OCI-LY7 (cell line): Measurements from ENCODE around the gene MRPL34. TPM values are rescaled to one million over a fixed set of nuclear protein-coding genes. Genes with fewer than 3 reads are reported as not detected.

Experiments
- BruUV-seq: library from RNA; stranded (reverse); fragments of 400-500 nt; replicated peaks from 2 replicates; lab custom pipeline; 2021; lab: Mats Ljungman, UMichigan
- CTCF ChIA-PET: fragments of 300-600 bp; sonication (Branson Sonifier 250); formaldehyde crosslinking; loops from one replicate; lab custom pipeline; 2022; ENCODE audit warnings: antibody characterized with exemption; ENCODE audit not compliant: unreplicated experiment; lab: Charles Lee
- POLR2A ChIA-PET: fragments of 300-600 bp; sonication (Branson Sonifier 250); formaldehyde crosslinking; loops from one replicate; lab custom pipeline; 2022; ENCODE audit warnings: antibody characterized with exemption; lab: Charles Lee
- DNase-seq: peaks from one replicate; pipeline ENCODE4 v3.0.0-alpha.2; 2015; ENCODE audit warnings: low spot score
- H2AFZ ChIP-seq: fragments of 200-600 bp; sonication (generic), shearing (Covaris generic); 2 replicates; pipeline ENCODE4 v1.6.1; 2014; ENCODE audit warnings: mild to moderate bottlenecking, antibody characterized with exemption, low read length, moderate library complexity
- H3K27ac ChIP-seq: fragments of 200-600 bp; sonication (generic); 2 replicates; pipeline ENCODE4 v1.5.1; 2014; ENCODE audit warnings: mixed run types, low read depth, mild to moderate bottlenecking, moderate library complexity, low read length, inconsistent platforms; ENCODE audit not compliant: poor library complexity, severe bottlenecking
- H3K36me3 ChIP-seq: fragments of 200-600 bp; sonication (generic); 2 replicates; pipeline ENCODE4 v1.6.1; 2014; ENCODE audit warnings: mild to moderate bottlenecking, antibody characterized with exemption, low read length, moderate library complexity, mixed read lengths; ENCODE audit not compliant: insufficient read depth
- H3K4me1 ChIP-seq: fragments of 200-600 bp; sonication (generic); 2 replicates; pipeline ENCODE4 v1.5.1; 2014; ENCODE audit warnings: mild to moderate bottlenecking, low read length; ENCODE audit not compliant: insufficient read depth, poor library complexity, severe bottlenecking
- H3K4me2 ChIP-seq: fragments of 200-600 bp; sonication (generic); 2 replicates; pipeline ENCODE4 v1.6.1; 2014; ENCODE audit warnings: mild to moderate bottlenecking, low read length
- H3K4me3 ChIP-seq: fragments of 200-600 bp; sonication (generic); 2 replicates; pipeline ENCODE4 v1.5.1; 2014; ENCODE audit warnings: mild to moderate bottlenecking, low read depth, low read length; ENCODE audit not compliant: poor library complexity, severe bottlenecking
- H3K79me2 ChIP-seq: fragments of 200-600 bp; sonication (generic); 2 replicates; pipeline ENCODE4 v1.6.1; 2016; ENCODE audit warnings: low read depth, mild to moderate bottlenecking, low read length, moderate library complexity, mixed read lengths; ENCODE audit not compliant: insufficient read depth
- H3K9me2 ChIP-seq: fragments of 200-600 bp; sonication (generic); 2 replicates; pipeline ENCODE4 v1.6.1; 2016; ENCODE audit warnings: mild to moderate bottlenecking, low read length, mixed read lengths; ENCODE audit not compliant: insufficient read depth
- H3K9me3 ChIP-seq: fragments of 200-600 bp; sonication (generic); 2 replicates; pipeline ENCODE4 v1.6.1; 2014; ENCODE audit warnings: mild to moderate bottlenecking, mixed run types, low read length, mixed read lengths
- H4K20me1 ChIP-seq: fragments of 200-600 bp; sonication (generic); 2 replicates; pipeline ENCODE4 v1.6.1; 2014; ENCODE audit warnings: mild to moderate bottlenecking, antibody characterized with exemption, low read length, moderate library complexity, mixed read lengths; ENCODE audit not compliant: insufficient read depth
- CTCF ChIP-seq: fragments of 200-600 bp; sonication (generic); conservative IDR thresholded peaks from 2 replicates; pipeline ENCODE4 v1.5.1; 2014; ENCODE audit warnings: mild to moderate bottlenecking, antibody characterized with exemption, low read length, moderate library complexity, mixed read lengths
- EZH2phosphoT487 ChIP-seq: fragments of 200-600 bp; sonication (generic); IDR thresholded peaks from 2 replicates; pipeline ENCODE4 v1.6.1; 2018; ENCODE audit warnings: low read depth, borderline replicate concordance, mild to moderate bottlenecking, mixed run types, antibody characterized with exemption, low read length, moderate library complexity, mixed read lengths
- intact Hi-C: fragments of 100-400 bp; cut with micrococcal nuclease; formaldehyde crosslinking; loops from one replicate; pipeline ENCODE4 v1.10.0; 2022; ENCODE audit not compliant: unreplicated experiment
- total RNA-seq, 2 experiments: library from RNA; depleted of rRNA in 1 of 2; stranded (reverse); fragments of >200 nt in 1 of 2; shearing (Covaris generic) in 1 of 2; gene quantifications; 2 replicates each; pipeline ENCODE4 v1.2.3, GENCODE V29; 2014 to 2022

The MRPL34 gene
- total RNA-seq, 2 experiments from 2014 or later = 173 to 174 TPM

GRCh38 chr19:17341845-17342244, 36.2 kb downstream of the MRPL34 start:
- Histone ChIP-seq H3K27ac (no peak overlapping the region), H3K9me2 (no peaks in the 10 kb centered on the region), H3K4me2 (no peak overlapping the region), H3K36me3 (peaks cover 45% of the 10 kb centered on the region), H3K79me2 (peaks cover 12% of the 10 kb centered on the region; the same call in 1 of the 2 replicates), H3K9me3 (no peaks in the 10 kb centered on the region), H3K4me1 (peaks cover 19% of the 10 kb centered on the region), H4K20me1 (peaks cover 7% of the 10 kb centered on the region; the same call in 1 of the 2 replicates), H3K4me3 (no peak overlapping the region), H2AFZ (no peak overlapping the region)
- POLR2A ChIA-PET = no interaction called here
- BruUV-seq = no TSS peak
- no peak for DNase-seq
- CTCF ChIA-PET = no interaction called here
- TF ChIP-seq CTCF (no peak), EZH2phosphoT487 (no peak)
- intact Hi-C loops = no loop called here

- Histone ChIP-seq H3K9me3 (no peaks in the 10 kb centered on the region), H4K20me1 (no peaks in the 10 kb centered on the region), H2AFZ (no peak overlapping the region), H3K27ac (no peak overlapping the region), H3K4me2 (no peak overlapping the region), H3K36me3 (peaks cover 28% of the 10 kb centered on the region), H3K79me2 (no peaks in the 10 kb centered on the region), H3K4me1 (peaks cover 25% of the 10 kb centered on the region), H3K4me3 (no peak overlapping the region), H3K9me2 (no peaks in the 10 kb centered on the region)
- no TSS peak for BruUV-seq
- ChIA-PET POLR2A (interaction anchor here (0.5 to 0.8 kb wide), 2 partner anchors 21 to 59 kb away, joined by 3 read pairs; partner anchors contain the start of gene BST2), CTCF (interaction anchor here (1.1 kb wide), 1 partner anchor 14 kb away, joined by 4 read pairs; no protein-coding TSS in a partner anchor)
- peak; percentile 75 for DNase-seq
- TF ChIP-seq CTCF (peak; percentile 88), EZH2phosphoT487 (no peak)
- intact Hi-C loops = loop anchor here (1.0 to 2.0 kb wide), 2 partner anchors 40 to 121 kb away; no protein-coding TSS in a partner anchor
Observed at GRCh38 chr19:17346109-17346671, 40.5 kb downstream of the MRPL34 start.

GRCh38 chr19:17347361-17347760, 41.7 kb downstream of the MRPL34 start:
- no peak overlapping the region for H3K27ac ChIP-seq

More at GRCh38 chr19:17347361-17347760, 41.7 kb downstream of the MRPL34 start:
- Histone ChIP-seq H3K4me2 (no peak overlapping the region), H3K36me3 (peaks cover 17% of the 10 kb centered on the region), H2AFZ (no peak overlapping the region), H3K4me3 (no peak overlapping the region), H3K9me3 (no peaks in the 10 kb centered on the region), H3K79me2 (no peaks in the 10 kb centered on the region), H4K20me1 (no peaks in the 10 kb centered on the region), H3K4me1 (peaks cover 31% of the 10 kb centered on the region), H3K9me2 (no peaks in the 10 kb centered on the region)
- no TSS peak for BruUV-seq
- ChIA-PET POLR2A (interaction anchor here (0.9 kb wide), 1 partner anchor 26 kb away, joined by 3 read pairs; no protein-coding TSS in a partner anchor), CTCF (no interaction called here)
- DNase-seq = no peak
- intact Hi-C loops = loop anchor here (2.0 kb wide), 1 partner anchor 119 kb away; no protein-coding TSS in a partner anchor
- TF ChIP-seq EZH2phosphoT487 (no peak), CTCF (no peak)
